ENCODE measurements around the gene MACROD2.

DNA sequence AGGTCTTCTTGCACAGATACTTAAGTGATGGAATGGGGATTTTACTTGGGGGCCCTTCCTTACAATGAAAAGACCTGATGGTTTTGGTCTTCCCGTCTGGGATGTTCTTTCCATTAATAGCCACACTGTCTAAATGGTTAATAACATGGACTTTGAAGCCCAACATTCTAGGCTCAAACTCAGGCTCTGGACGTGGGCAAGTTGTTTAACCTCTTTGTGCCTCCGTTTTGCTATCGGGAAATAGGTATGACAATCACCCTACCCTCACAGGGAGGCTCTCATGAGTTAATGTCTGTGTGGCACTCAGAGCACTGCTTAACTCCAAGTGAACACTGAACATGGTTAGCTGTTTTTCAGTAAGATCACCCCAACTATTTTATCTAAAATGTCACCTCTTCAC, 702.8 kb downstream of the MACROD2 start:
- TF ChIP-seq, protein P1, sequence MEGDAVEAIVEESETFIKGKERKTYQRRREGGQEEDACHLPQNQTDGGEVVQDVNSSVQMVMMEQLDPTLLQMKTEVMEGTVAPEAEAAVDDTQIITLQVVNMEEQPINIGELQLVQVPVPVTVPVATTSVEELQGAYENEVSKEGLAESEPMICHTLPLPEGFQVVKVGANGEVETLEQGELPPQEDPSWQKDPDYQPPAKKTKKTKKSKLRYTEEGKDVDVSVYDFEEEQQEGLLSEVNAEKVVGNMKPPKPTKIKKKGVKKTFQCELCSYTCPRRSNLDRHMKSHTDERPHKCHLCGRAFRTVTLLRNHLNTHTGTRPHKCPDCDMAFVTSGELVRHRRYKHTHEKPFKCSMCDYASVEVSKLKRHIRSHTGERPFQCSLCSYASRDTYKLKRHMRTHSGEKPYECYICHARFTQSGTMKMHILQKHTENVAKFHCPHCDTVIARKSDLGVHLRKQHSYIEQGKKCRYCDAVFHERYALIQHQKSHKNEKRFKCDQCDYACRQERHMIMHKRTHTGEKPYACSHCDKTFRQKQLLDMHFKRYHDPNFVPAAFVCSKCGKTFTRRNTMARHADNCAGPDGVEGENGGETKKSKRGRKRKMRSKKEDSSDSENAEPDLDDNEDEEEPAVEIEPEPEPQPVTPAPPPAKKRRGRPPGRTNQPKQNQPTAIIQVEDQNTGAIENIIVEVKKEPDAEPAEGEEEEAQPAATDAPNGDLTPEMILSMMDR (IDR thresholded peaks at IDR 0.05; ENCODE audit: low read depth, low read length, missing input control): no peak
- no peak for TF ChIP-seq GABPA (IDR thresholded peaks at IDR 0.05 in 1 of 2, conservative IDR thresholded peaks at IDR 0.05 in 1 of 2)
- no peak for TF ChIP-seq JUND (IDR thresholded peaks at IDR 0.05)
- TF ChIP-seq, protein P2, sequence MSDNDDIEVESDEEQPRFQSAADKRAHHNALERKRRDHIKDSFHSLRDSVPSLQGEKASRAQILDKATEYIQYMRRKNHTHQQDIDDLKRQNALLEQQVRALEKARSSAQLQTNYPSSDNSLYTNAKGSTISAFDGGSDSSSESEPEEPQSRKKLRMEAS (IDR thresholded peaks at IDR 0.05): peak; percentile 35
- TF ChIP-seq, protein P3, sequence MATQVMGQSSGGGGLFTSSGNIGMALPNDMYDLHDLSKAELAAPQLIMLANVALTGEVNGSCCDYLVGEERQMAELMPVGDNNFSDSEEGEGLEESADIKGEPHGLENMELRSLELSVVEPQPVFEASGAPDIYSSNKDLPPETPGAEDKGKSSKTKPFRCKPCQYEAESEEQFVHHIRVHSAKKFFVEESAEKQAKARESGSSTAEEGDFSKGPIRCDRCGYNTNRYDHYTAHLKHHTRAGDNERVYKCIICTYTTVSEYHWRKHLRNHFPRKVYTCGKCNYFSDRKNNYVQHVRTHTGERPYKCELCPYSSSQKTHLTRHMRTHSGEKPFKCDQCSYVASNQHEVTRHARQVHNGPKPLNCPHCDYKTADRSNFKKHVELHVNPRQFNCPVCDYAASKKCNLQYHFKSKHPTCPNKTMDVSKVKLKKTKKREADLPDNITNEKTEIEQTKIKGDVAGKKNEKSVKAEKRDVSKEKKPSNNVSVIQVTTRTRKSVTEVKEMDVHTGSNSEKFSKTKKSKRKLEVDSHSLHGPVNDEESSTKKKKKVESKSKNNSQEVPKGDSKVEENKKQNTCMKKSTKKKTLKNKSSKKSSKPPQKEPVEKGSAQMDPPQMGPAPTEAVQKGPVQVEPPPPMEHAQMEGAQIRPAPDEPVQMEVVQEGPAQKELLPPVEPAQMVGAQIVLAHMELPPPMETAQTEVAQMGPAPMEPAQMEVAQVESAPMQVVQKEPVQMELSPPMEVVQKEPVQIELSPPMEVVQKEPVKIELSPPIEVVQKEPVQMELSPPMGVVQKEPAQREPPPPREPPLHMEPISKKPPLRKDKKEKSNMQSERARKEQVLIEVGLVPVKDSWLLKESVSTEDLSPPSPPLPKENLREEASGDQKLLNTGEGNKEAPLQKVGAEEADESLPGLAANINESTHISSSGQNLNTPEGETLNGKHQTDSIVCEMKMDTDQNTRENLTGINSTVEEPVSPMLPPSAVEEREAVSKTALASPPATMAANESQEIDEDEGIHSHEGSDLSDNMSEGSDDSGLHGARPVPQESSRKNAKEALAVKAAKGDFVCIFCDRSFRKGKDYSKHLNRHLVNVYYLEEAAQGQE (IDR thresholded peaks at IDR 0.05): no peak
- TF ChIP-seq SP1 (IDR thresholded peaks at IDR 0.05): peak; percentile 75
- TF ChIP-seq, protein P4, sequence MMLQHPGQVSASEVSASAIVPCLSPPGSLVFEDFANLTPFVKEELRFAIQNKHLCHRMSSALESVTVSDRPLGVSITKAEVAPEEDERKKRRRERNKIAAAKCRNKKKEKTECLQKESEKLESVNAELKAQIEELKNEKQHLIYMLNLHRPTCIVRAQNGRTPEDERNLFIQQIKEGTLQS (IDR thresholded peaks at IDR 0.05): no peak
- TF ChIP-seq RAD21 (IDR thresholded peaks at IDR 0.05): peak; percentile 26 to 40
- TF ChIP-seq, protein P5, sequence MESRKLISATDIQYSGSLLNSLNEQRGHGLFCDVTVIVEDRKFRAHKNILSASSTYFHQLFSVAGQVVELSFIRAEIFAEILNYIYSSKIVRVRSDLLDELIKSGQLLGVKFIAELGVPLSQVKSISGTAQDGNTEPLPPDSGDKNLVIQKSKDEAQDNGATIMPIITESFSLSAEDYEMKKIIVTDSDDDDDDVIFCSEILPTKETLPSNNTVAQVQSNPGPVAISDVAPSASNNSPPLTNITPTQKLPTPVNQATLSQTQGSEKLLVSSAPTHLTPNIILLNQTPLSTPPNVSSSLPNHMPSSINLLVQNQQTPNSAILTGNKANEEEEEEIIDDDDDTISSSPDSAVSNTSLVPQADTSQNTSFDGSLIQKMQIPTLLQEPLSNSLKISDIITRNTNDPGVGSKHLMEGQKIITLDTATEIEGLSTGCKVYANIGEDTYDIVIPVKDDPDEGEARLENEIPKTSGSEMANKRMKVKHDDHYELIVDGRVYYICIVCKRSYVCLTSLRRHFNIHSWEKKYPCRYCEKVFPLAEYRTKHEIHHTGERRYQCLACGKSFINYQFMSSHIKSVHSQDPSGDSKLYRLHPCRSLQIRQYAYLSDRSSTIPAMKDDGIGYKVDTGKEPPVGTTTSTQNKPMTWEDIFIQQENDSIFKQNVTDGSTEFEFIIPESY (IDR thresholded peaks at IDR 0.05): no peak
- peak; percentile 69 for TF ChIP-seq YY1 (IDR thresholded peaks at IDR 0.05)
- TF ChIP-seq FOXA1 (IDR thresholded peaks at IDR 0.05): no peak
- peak; percentile 13 for TF ChIP-seq TAF1 (conservative IDR thresholded peaks at IDR 0.05)
- peak; percentile 44 to 48 for TF ChIP-seq RXRA (IDR thresholded peaks at IDR 0.05)
- TF ChIP-seq HNF4G (IDR thresholded peaks at IDR 0.05): peak; percentile 50

All from liver (tissue), 3 donors.